ENCODE measurements around the gene COMMD7. TPM values are rescaled to one million over a fixed set of nuclear protein-coding genes. Genes with fewer than 3 reads are reported as not detected.

COMMD7 gene
- total and polyA plus RNA-seq, 2 of the 4 experiments (the other 2 are of a cell fraction): 51.8 to 67.5 TPM

- Histone ChIP-seq H2AK9ac (replicated peaks; ENCODE audit: low read depth, low read length, poor library complexity) (no peak overlapping the region), H3K9me3 (ENCODE audit: control insufficient read depth, insufficient read depth, low read length) (no peaks in the 10 kb centered on the region), H4K20me1 (ENCODE audit: insufficient read depth, low read length) (no peaks in the 10 kb centered on the region; the same call in 1 of the 2 replicates), H3K4me3 (ENCODE audit: insufficient read depth, low read depth, low read length) (no peak overlapping the region), H3K4ac (ENCODE audit: low read depth, low read length) (no peak overlapping the region), H3K36me3 (ENCODE audit: control insufficient read depth, insufficient read depth, low read length) (no peaks in the 10 kb centered on the region), H2AK5ac (ENCODE audit: low read depth, low read length) (no peak overlapping the region), H3K18ac (ENCODE audit: low read depth, low read length) (no peak overlapping the region), H3K14ac (replicated peaks; ENCODE audit: low read depth, low read length) (no peak overlapping the region), H3K27me3 (ENCODE audit: control insufficient read depth, insufficient read depth, low read length) (no peaks in the 10 kb centered on the region), H3K4me2 (ENCODE audit: low read depth, low read length) (no peak overlapping the region), H2BK20ac (ENCODE audit: low read depth, low read length) (no peak overlapping the region), H3K79me1 (ENCODE audit: low read depth in 1 of 2, low read length in 2 of 2) (peaks cover 27 to 68% of the 10 kb centered on the region in 2 experiments), H4K91ac (ENCODE audit: insufficient read depth, low read depth, low read length) (no peak overlapping the region), H2BK15ac (ENCODE audit: low read depth, low read length) (no peak overlapping the region), H2BK5ac (ENCODE audit: low read depth, low read length, poor library complexity, severe bottlenecking) (no peak overlapping the region), H4K5ac (ENCODE audit: low read depth, low read length) (no peak overlapping the region), H4K8ac (ENCODE audit: low read depth in 2 of 2, low read length in 2 of 2) (no peak overlapping the region), H2AFZ (replicated peaks; ENCODE audit: low read length, poor library complexity) (no peak overlapping the region), H3K9me1 (ENCODE audit: insufficient read depth, low read length) (peaks cover 10% of the 10 kb centered on the region), H3K4me1 (ENCODE audit: control insufficient read depth, insufficient read depth, low read length) (peaks cover 16% of the 10 kb centered on the region), H2BK120ac (ENCODE audit: low read depth, low read length) (no peak overlapping the region), H3K23ac (ENCODE audit: low read depth, low read length) (no peak overlapping the region), H3K27ac (ENCODE audit: insufficient read depth, low read length) (no peak overlapping the region), H3K56ac (ENCODE audit: extremely low read depth, insufficient read depth, low read length) (no peak overlapping the region), H3K9ac (ENCODE audit: low read depth, low read length) (no peak overlapping the region)
- intact Hi-C loops (cut with micrococcal nuclease) (no loop called here), dilution Hi-C loops (cut with HindIII; ENCODE audit: low sequenced_read_pairs, unreplicated experiment) (no loop called here), in situ Hi-C loops (cut with MboI; ENCODE audit: low sequenced_read_pairs) (no loop called here)
- no peak for DNase-seq
- WGBS, 2 experiments (ENCODE audit: extremely low coverage in 2 of 2, insufficient read length in 1 of 2): no CpG with 5 or more reads among the region's 5 CpGs
- ChIA-PET CTCF (no interaction called here), POLR2A (ENCODE audit: unreplicated experiment) (no interaction called here)
- no peak for TF ChIP-seq ELK1 (IDR thresholded peaks at IDR 0.05; ENCODE audit: borderline replicate concordance, low read depth, low read length)
- no peak for TF ChIP-seq FOS (IDR thresholded peaks at IDR 0.05; ENCODE audit: low read depth, low read length)
- BruUV-seq (replicated peaks): no TSS peak
- ATAC-seq (ENCODE audit: low read depth): no peak
Measured at GRCh38 chr20:32741151-32741550, 2.1 kb downstream of the COMMD7 start.

Measured in IMR-90 (cell line).